H1 (cell line): Measurements from ENCODE around the gene ATAT1. TPM values are rescaled to one million over a fixed set of nuclear protein-coding genes. Genes with fewer than 3 reads are reported as not detected.
"Not testable (repeated sequence)": the region's sequence is repeated elsewhere in the genome, so short reads cannot be mapped to it uniquely, and the experiment has no call there.

Experiments used
- CTCF ChIA-PET: fragments of 300-600 bp; sonication (Branson Sonifier 250); formaldehyde crosslinking; loops from one replicate; lab custom pipeline; 2021; ENCODE audit not compliant: partially characterized antibody; lab: Charles Lee
- POLR2A ChIA-PET: fragments of 300-600 bp; sonication (Branson Sonifier 250); formaldehyde crosslinking; loops from one replicate; lab custom pipeline; 2021; ENCODE audit warnings: inconsistent platforms; ENCODE audit not compliant: partially characterized antibody; lab: Charles Lee
- DNase-seq, 2 experiments: peaks; one replicate each; pipeline versions ENCODE4 v3.0.0 to v3.0.0-alpha.2; 2010 to 2022; ENCODE audit warnings: low spot score in 2 of 2, low read depth in 1 of 2, mixed read lengths in 1 of 2
- FAIRE-seq: peaks from 2 replicates; lab custom pipeline; 2011; peaks lifted over from hg19 to GRCh38; lab: Jason Lieb, UNC
- H2AFZ ChIP-seq: 2 replicates; pipeline ENCODE4 v1.8.1; 2012; ENCODE audit warnings: low read length, inconsistent platforms
- H2AK5ac ChIP-seq: 2 replicates; pipeline ENCODE4 v1.6.1; 2013; ENCODE audit warnings: low read depth, low read length
- H2BK120ac ChIP-seq: replicated peaks from 2 replicates; pipeline ENCODE3; 2013; ENCODE audit warnings: low read depth, low read length, inconsistent platforms
- H2BK12ac ChIP-seq: 2 replicates; pipeline ENCODE4 v1.6.1; 2013; ENCODE audit warnings: low read depth, low read length
- H2BK15ac ChIP-seq: 2 replicates; pipeline ENCODE4 v1.6.1; 2013; ENCODE audit warnings: low read length
- H2BK20ac ChIP-seq: 2 replicates; pipeline ENCODE4 v1.6.1; 2013; ENCODE audit warnings: low read length
- H2BK5ac ChIP-seq: 2 replicates; pipeline ENCODE4 v1.6.1; 2013; ENCODE audit warnings: low read depth, low read length
- H3K14ac ChIP-seq: 2 replicates; pipeline ENCODE4 v1.6.1; 2013; ENCODE audit warnings: inconsistent platforms; ENCODE audit not compliant: insufficient read length
- H3K18ac ChIP-seq: 2 replicates; pipeline ENCODE4 v1.6.1; 2013; ENCODE audit warnings: low read length; ENCODE audit errors: extremely low read depth
- H3K23ac ChIP-seq: 2 replicates; pipeline ENCODE4 v1.6.1; 2013; ENCODE audit warnings: inconsistent platforms; ENCODE audit not compliant: insufficient read length
- H3K23me2 ChIP-seq: 2 replicates; pipeline ENCODE4 v1.6.1; 2013; ENCODE audit warnings: low read depth, low read length
- H3K27ac ChIP-seq: 2 replicates; pipeline ENCODE4 v1.6.1; 2011; ENCODE audit warnings: low read depth, low read length, inconsistent platforms
- H3K27me3 ChIP-seq, 4 experiments: replicated peaks in 1 of 4; 1 replicate in 1 of 4; 2 replicates in 3 of 4; pipeline versions ENCODE4 v1.6.1 to v1.8.1; 2011 to 2013; ENCODE audit warnings: low read length in 3 of 4, mild to moderate bottlenecking in 3 of 4, inconsistent platforms in 2 of 4, mixed read lengths in 2 of 4, moderate library complexity in 1 of 4; ENCODE audit not compliant: control insufficient read depth in 3 of 4, insufficient read depth in 3 of 4; ENCODE audit errors: extremely low read depth in 1 of 4
- H3K36me3 ChIP-seq, 4 experiments: 2 replicates each; pipeline versions ENCODE4 v1.6.1 to v1.8.1; 2011 to 2013; ENCODE audit warnings: mild to moderate bottlenecking in 4 of 4, low read length in 3 of 4, moderate library complexity in 2 of 4, control low read depth in 1 of 4, inconsistent platforms in 1 of 4; ENCODE audit not compliant: insufficient read depth in 4 of 4, control insufficient read depth in 2 of 4
- H3K4ac ChIP-seq: replicated peaks from 2 replicates; pipeline ENCODE3; 2013; ENCODE audit warnings: low read length, low read depth, mixed read lengths, inconsistent platforms; ENCODE audit not compliant: insufficient read length
- H3K4me1 ChIP-seq, 4 experiments: replicated peaks in 1 of 4; 1 replicate in 1 of 4; 2 replicates in 3 of 4; pipeline versions ENCODE4 v1.6.1 to v1.8.1; 2011 to 2013; ENCODE audit warnings: low read length in 3 of 4, inconsistent platforms in 2 of 4, mixed read lengths in 1 of 4; ENCODE audit not compliant: insufficient read depth in 4 of 4, control insufficient read depth in 3 of 4
- H3K4me2 ChIP-seq, 2 experiments: 2 replicates each; pipeline versions ENCODE4 v1.6.1 to v1.8.1; 2011 to 2013; ENCODE audit warnings: low read depth in 2 of 2, low read length in 2 of 2, control low read depth in 1 of 2, inconsistent platforms in 1 of 2, mild to moderate bottlenecking in 1 of 2; ENCODE audit not compliant: insufficient read depth in 1 of 2
- H3K4me3 ChIP-seq, 4 experiments: fragments of 200-600, 300-600 bp in 1 of 4; sonication (generic), shearing (Covaris generic), sonication (Bioruptor Twin) in 1 of 4; 2 replicates each; pipeline versions ENCODE4 v1.5.1 to v1.8.1; 2011 to 2016; ENCODE audit warnings: low read length in 4 of 4, low read depth in 3 of 4, control low read depth in 2 of 4, inconsistent platforms in 2 of 4, mild to moderate bottlenecking in 2 of 4, mixed read lengths in 1 of 4, moderate library complexity in 1 of 4; ENCODE audit not compliant: insufficient read depth in 2 of 4; ENCODE audit errors: extremely low read depth in 1 of 4
- H3K56ac ChIP-seq: replicated peaks from 2 replicates; pipeline ENCODE3; 2013; ENCODE audit warnings: low read depth, mild to moderate bottlenecking, mixed read lengths, low read length, inconsistent platforms; ENCODE audit not compliant: insufficient read length
- H3K79me1 ChIP-seq: 2 replicates; pipeline ENCODE4 v1.6.1; 2013; ENCODE audit warnings: low read depth, low read length, control low read depth
- H3K79me2 ChIP-seq, 2 experiments: 2 replicates each; pipeline versions ENCODE4 v1.6.1 to v1.8.1; 2012 to 2013; ENCODE audit warnings: low read length in 2 of 2, mild to moderate bottlenecking in 2 of 2, inconsistent platforms in 1 of 2; ENCODE audit not compliant: insufficient read depth in 2 of 2, control insufficient read depth in 1 of 2
- H3K9ac ChIP-seq, 4 experiments: replicated peaks in 1 of 4; 1 replicate in 1 of 4; 2 replicates in 3 of 4; pipeline versions ENCODE4 v1.6.1 to v1.8.1; 2011 to 2013; ENCODE audit warnings: low read depth in 3 of 4, low read length in 3 of 4, control low read depth in 2 of 4, mild to moderate bottlenecking in 2 of 4, moderate library complexity in 2 of 4, inconsistent platforms in 1 of 4; ENCODE audit errors: extremely low read depth in 1 of 4
- H3K9me3 ChIP-seq, 2 experiments: 2 replicates each; pipeline versions ENCODE4 v1.6.1 to v1.8.1; 2012 to 2013; ENCODE audit warnings: mild to moderate bottlenecking in 2 of 2, moderate library complexity in 2 of 2, control low read depth in 1 of 2, inconsistent platforms in 1 of 2, low read depth in 1 of 2, low read length in 1 of 2, mixed read lengths in 1 of 2; ENCODE audit not compliant: insufficient read depth in 2 of 2
- H4K20me1 ChIP-seq, 2 experiments: replicated peaks in 1 of 2; 2 replicates each; pipeline versions ENCODE3 to v1.8.1; 2011 to 2013; ENCODE audit warnings: inconsistent platforms in 2 of 2, low read length in 2 of 2, mild to moderate bottlenecking in 1 of 2; ENCODE audit not compliant: insufficient read depth in 2 of 2, control insufficient read depth in 1 of 2
- H4K5ac ChIP-seq: 2 replicates; pipeline ENCODE4 v1.6.1; 2013; ENCODE audit warnings: low read length, low read depth, mixed read lengths, inconsistent platforms; ENCODE audit not compliant: insufficient read length
- H4K8ac ChIP-seq: 2 replicates; pipeline ENCODE4 v1.8.0; 2013; ENCODE audit warnings: mild to moderate bottlenecking, moderate library complexity, low read length, inconsistent platforms; ENCODE audit not compliant: insufficient read depth; ENCODE audit errors: extremely low read depth
- H4K91ac ChIP-seq: replicated peaks from 2 replicates; pipeline ENCODE3; 2013; ENCODE audit warnings: low read length, mixed read lengths, inconsistent platforms; ENCODE audit not compliant: insufficient read length
- WGBS, 2 experiments: shearing (Covaris generic) in 1 of 2; methylation state at CpG; one replicate each; pipeline versions ENCODE4 v1.1.6 to v1.1.7; 2013 to 2015; ENCODE audit warnings: low lambda C conversion rate in 2 of 2, mixed read lengths in 2 of 2, inconsistent platforms in 1 of 2, low coverage in 1 of 2, missing lambda C conversion rate in 1 of 2; ENCODE audit not compliant: insufficient replicate concordance in 2 of 2, insufficient coverage in 1 of 2, insufficient read length in 1 of 2; ENCODE audit errors: extremely low coverage in 1 of 2, missing lambda C conversion rate in 1 of 2; 5-methylcytosine and 5-hydroxymethylcytosine counted together
- polyA plus RNA-seq, 7 experiments: library from polyadenylated mRNA; depleted of rRNA in 3 of 7; stranded (reverse) in 5 of 7; unstranded in 2 of 7; fragments of >200 nt in 5 of 7; fragments of 200-250 nt in 2 of 7; gene quantifications; 1 replicate in 5 of 7; 2 replicates in 1 of 7; 4 replicates in 1 of 7; pipeline versions ENCODE4 v1.2.1 to v1.2.3, GENCODE V29; 2011 to 2013; ENCODE audit warnings: missing spikeins in 2 of 7, mixed read lengths in 2 of 7
- total RNA-seq: library from RNA; stranded (reverse); fragmentation: NEBNext Ultra II Directional; extraction: Animal tissue kit (Norgen Biotek cat#: 25700); gene quantifications from 2 replicates; pipeline ENCODE4 v1.2.1, GENCODE V29; 2021

Gene ATAT1
- total and polyA plus RNA-seq, 2 of the 8 experiments (the other 6 are each of a cell fraction or from before 2014, with no cell fraction given), result 14.4 to 14.6 TPM

DNA sequence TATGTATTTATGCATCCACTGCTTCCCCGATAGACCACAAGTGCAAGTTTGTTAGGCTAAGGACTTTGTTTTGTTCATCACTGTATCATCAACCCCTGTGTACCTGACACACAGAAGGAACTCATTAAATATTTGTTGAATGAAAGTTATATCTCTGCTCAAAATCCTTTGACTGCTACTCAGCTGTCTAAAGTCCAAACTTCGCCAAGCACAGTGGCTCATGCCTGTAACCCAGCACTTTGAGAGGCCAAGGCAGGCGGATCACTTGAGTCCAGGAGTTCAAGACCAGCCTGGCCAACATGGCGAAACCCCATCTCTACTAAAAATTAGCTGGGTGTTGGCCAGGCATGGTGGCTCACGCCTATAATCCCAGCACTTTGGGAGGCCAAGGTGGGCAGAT lies 31.2 kb downstream of the ATAT1 start:
- not testable (repeated sequence) for H2BK12ac ChIP-seq, H2AK5ac ChIP-seq, H2BK15ac ChIP-seq, H3K9me3 ChIP-seq, H3K4me3 ChIP-seq, H3K9ac ChIP-seq, DNase-seq, H4K5ac ChIP-seq, H4K20me1 ChIP-seq, H3K14ac ChIP-seq, H2BK20ac ChIP-seq, H3K4ac ChIP-seq, H2AFZ ChIP-seq, H2BK5ac ChIP-seq, H2BK120ac ChIP-seq, H4K91ac ChIP-seq, H3K18ac ChIP-seq, H3K4me1 ChIP-seq, H3K27ac ChIP-seq, FAIRE-seq, H3K79me2 ChIP-seq, H4K8ac ChIP-seq, H3K56ac ChIP-seq, H3K79me1 ChIP-seq, H3K27me3 ChIP-seq, H3K4me2 ChIP-seq, H3K23me2 ChIP-seq, H3K23ac ChIP-seq
- 94% methylated on average over 5 of the region's 5 CpGs; no CpG with 5 or more reads in 1 of the 2 experiments for WGBS, 2 experiments
- ChIA-PET CTCF (interaction anchor here (0.7 to 3.3 kb wide), 3 partner anchors 9 to 480 kb away, joined by 3 to 12 read pairs (median 3); partner anchors contain the start of gene DHX16), POLR2A (interaction anchor here (0.6 to 1.9 kb wide), 6 partner anchors 9 to 171 kb away, joined by 3 to 6 read pairs (median 4); no protein-coding TSS in a partner anchor)
- H3K36me3 ChIP-seq, result peaks cover 21 to 73% (median 68%) of the 10 kb centered on the region in 4 experiments
